Testis (tissue), 2 donors: ENCODE data around the gene COX6B2.

ENCODE experiments used
- POLR2A ChIP-seq: fragments of 450-650 bp; IDR thresholded peaks from one replicate; pipeline ENCODE4 v1.6.1; 2017; ENCODE audit warnings: antibody characterized with exemption, mild to moderate bottlenecking, moderate library complexity
- TF ChIP-seq, protein P1 (sequence below), 3 experiments: fragments of 450-650 bp in 2 of 3; fragments of 200-600 bp in 1 of 3; sonication (generic) in 1 of 3; IDR thresholded peaks; one replicate each; pipeline ENCODE4 v1.5.1; 2016 to 2019; ENCODE audit warnings: antibody characterized with exemption in 3 of 3, mild to moderate bottlenecking in 2 of 3, moderate library complexity in 1 of 3

- TF ChIP-seq, protein P1, sequence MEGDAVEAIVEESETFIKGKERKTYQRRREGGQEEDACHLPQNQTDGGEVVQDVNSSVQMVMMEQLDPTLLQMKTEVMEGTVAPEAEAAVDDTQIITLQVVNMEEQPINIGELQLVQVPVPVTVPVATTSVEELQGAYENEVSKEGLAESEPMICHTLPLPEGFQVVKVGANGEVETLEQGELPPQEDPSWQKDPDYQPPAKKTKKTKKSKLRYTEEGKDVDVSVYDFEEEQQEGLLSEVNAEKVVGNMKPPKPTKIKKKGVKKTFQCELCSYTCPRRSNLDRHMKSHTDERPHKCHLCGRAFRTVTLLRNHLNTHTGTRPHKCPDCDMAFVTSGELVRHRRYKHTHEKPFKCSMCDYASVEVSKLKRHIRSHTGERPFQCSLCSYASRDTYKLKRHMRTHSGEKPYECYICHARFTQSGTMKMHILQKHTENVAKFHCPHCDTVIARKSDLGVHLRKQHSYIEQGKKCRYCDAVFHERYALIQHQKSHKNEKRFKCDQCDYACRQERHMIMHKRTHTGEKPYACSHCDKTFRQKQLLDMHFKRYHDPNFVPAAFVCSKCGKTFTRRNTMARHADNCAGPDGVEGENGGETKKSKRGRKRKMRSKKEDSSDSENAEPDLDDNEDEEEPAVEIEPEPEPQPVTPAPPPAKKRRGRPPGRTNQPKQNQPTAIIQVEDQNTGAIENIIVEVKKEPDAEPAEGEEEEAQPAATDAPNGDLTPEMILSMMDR (IDR thresholded peaks at IDR 0.05), result no peak
- no peak for TF ChIP-seq POLR2A
Observed at GRCh38 chr19:55362174-55362989, 7.9 kb upstream of the COX6B2 start.
